Left ventricle myocardium inferior (tissue), 1 donor: Measurements from ENCODE around the gene GJD4. TPM values are rescaled to one million over a fixed set of nuclear protein-coding genes. Genes with fewer than 3 reads are reported as not detected.

ENCODE experiments used
- DNase-seq: peaks from one replicate; pipeline ENCODE4 v3.0.0-alpha.2; 2020
- H3K27ac ChIP-seq: fragments of 200-600 bp; replicated peaks from 2 replicates; pipeline ENCODE4 v1.8.0; 2021
- H3K27me3 ChIP-seq: fragments of 200-600 bp; 2 replicates; pipeline ENCODE4 v1.8.0; 2021; ENCODE audit warnings: low read depth
- H3K36me3 ChIP-seq: fragments of 200-600 bp; 2 replicates; pipeline ENCODE4 v1.8.0; 2021
- H3K4me1 ChIP-seq: fragments of 200-600 bp; 2 replicates; pipeline ENCODE4 v1.8.0; 2021
- H3K4me3 ChIP-seq: fragments of 200-600 bp; 2 replicates; pipeline ENCODE4 v1.8.0; 2021; ENCODE audit warnings: mild to moderate bottlenecking, moderate library complexity
- H3K9me3 ChIP-seq: fragments of 200-600 bp; replicated peaks from 2 replicates; pipeline ENCODE4 v1.8.0; 2021
- CTCF ChIP-seq: fragments of 200-600 bp; IDR thresholded peaks from 2 replicates; pipeline ENCODE4 v1.8.0; 2021; ENCODE audit warnings: antibody characterized with exemption, mild to moderate bottlenecking, borderline replicate concordance
- intact Hi-C: fragments of 100-400 bp; cut with micrococcal nuclease; formaldehyde crosslinking; loops from one replicate; pipeline ENCODE4 v1.11.0; 2022
- total RNA-seq: library from RNA; stranded (reverse); fragmentation: NEBNext Ultra II Directional; extraction: Animal tissue kit (Norgen Biotek cat#: 25700); gene quantifications from one replicate; pipeline ENCODE4 v1.2.1, GENCODE V29; 2021
- donor health status: DM: no; HTN: yes; CAD: no; lungs with severe emphysema.

Gene GJD4
- total RNA-seq, 1 donor from 2014 or later = not detected

GRCh38 chr10:35639021-35639727 lies 34.0 kb downstream of the GJD4 start:
- Histone ChIP-seq H3K27me3 (no peaks in the 10 kb centered on the region), H3K4me3 (peak overlapping the region; percentile 88), H3K27ac (no peak overlapping the region), H3K9me3 (no peaks in the 10 kb centered on the region), H3K36me3 (no peaks in the 10 kb centered on the region), H3K4me1 (peaks cover 70% of the 10 kb centered on the region)
- intact Hi-C loops = loop anchor here (5.0 kb wide), 1 partner anchor 1138 kb away; no protein-coding TSS in a partner anchor
- TF ChIP-seq CTCF = no peak
- peak; percentile 13 for DNase-seq

- Histone ChIP-seq H3K4me3 (peak overlapping the region; percentile 88), H3K4me1 (peaks cover 74% of the 10 kb centered on the region), H3K27me3 (no peaks in the 10 kb centered on the region), H3K36me3 (no peaks in the 10 kb centered on the region), H3K9me3 (no peaks in the 10 kb centered on the region), H3K27ac (no peak overlapping the region)
- no peak for TF ChIP-seq CTCF
- intact Hi-C loops = loop anchor here (5.0 kb wide), 1 partner anchor 1137 kb away; no protein-coding TSS in a partner anchor
- DNase-seq = peak; percentile 19
Observed at GRCh38 chr10:35639728-35640401, 34.7 kb downstream of the GJD4 start.

- H3K9me3 ChIP-seq = no peaks in the 10 kb centered on the region
- intact Hi-C loops = no loop called here
- H3K36me3 ChIP-seq = no peaks in the 10 kb centered on the region
- H3K4me1 ChIP-seq = peaks cover 72% of the 10 kb centered on the region
- peak; percentile 57 for TF ChIP-seq CTCF
- DNase-seq = peak; percentile 69
- peak overlapping the region; percentile 99 for H3K27ac ChIP-seq
- H3K27me3 ChIP-seq = no peaks in the 10 kb centered on the region
- H3K4me3 ChIP-seq = peak overlapping the region; percentile 88
Observed at GRCh38 chr10:35640474-35640873, 35.3 kb downstream of the GJD4 start.

- no peaks in the 10 kb centered on the region for H3K9me3 ChIP-seq
- peak overlapping the region; percentile 99 for H3K27ac ChIP-seq
- no peaks in the 10 kb centered on the region for H3K27me3 ChIP-seq
- TF ChIP-seq CTCF = no peak
- peak; percentile 63 for DNase-seq
- H3K4me1 ChIP-seq = peaks cover 65% of the 10 kb centered on the region
- no peaks in the 10 kb centered on the region for H3K36me3 ChIP-seq
- intact Hi-C loops = no loop called here
- H3K4me3 ChIP-seq = peak overlapping the region; percentile 88
Observed at GRCh38 chr10:35640951-35641675, 36.0 kb downstream of the GJD4 start.

GRCh38 chr10:35641676-35642034 lies 36.5 kb downstream of the GJD4 start:
- H3K4me1 ChIP-seq = peaks cover 63% of the 10 kb centered on the region
- no peaks in the 10 kb centered on the region for H3K36me3 ChIP-seq
- no peak for TF ChIP-seq CTCF
- peak overlapping the region; percentile 88 for H3K4me3 ChIP-seq
- H3K27me3 ChIP-seq = no peaks in the 10 kb centered on the region
- no peak for DNase-seq
- intact Hi-C loops = no loop called here
- no peaks in the 10 kb centered on the region for H3K9me3 ChIP-seq
- H3K27ac ChIP-seq = peak overlapping the region; percentile 99
